GM12878 (cell line): ENCODE results near the gene ZIC2. TPM values are rescaled to one million over a fixed set of nuclear protein-coding genes. Genes with fewer than 3 reads are reported as not detected.

Experiments used
- ATAC-seq: fragments of 200-7000 bp; cut with Tn5 transposase; 3 replicates; pipeline ENCODE4 v1.9.1; 2020; ENCODE audit warnings: mild to moderate bottlenecking, moderate library complexity
- BruUV-seq: library from RNA; stranded (reverse); fragments of 400-500 nt; replicated peaks from 2 replicates; lab custom pipeline; 2021; lab: Mats Ljungman, UMichigan
- CTCF ChIA-PET: fragments of 300-600 bp; sonication (Branson Sonifier 250); formaldehyde crosslinking; extraction: SDS; loops from one replicate; lab custom pipeline; 2021; ENCODE audit warnings: inconsistent platforms; lab: Yijun Ruan, JAX
- POLR2A ChIA-PET: fragments of 350-600 bp; formaldehyde crosslinking; extraction: SDS; loops from one replicate; lab custom pipeline; 2021; ENCODE audit warnings: inconsistent platforms; lab: Charles Lee
- RAD21 ChIA-PET: fragments of 300-600 bp; sonication (Branson Sonifier 250); formaldehyde crosslinking; loops from one replicate; lab custom pipeline; 2023; ENCODE audit warnings: antibody characterized with exemption; ENCODE audit not compliant: unreplicated experiment; lab: Charles Lee
- SMC1A ChIA-PET: fragments of 300-600 bp; sonication (Branson Sonifier 250); formaldehyde crosslinking; loops from one replicate; lab custom pipeline; 2023; ENCODE audit not compliant: unreplicated experiment, uncharacterized antibody; lab: Charles Lee
- DNase-seq: peaks from one replicate; pipeline ENCODE4 v3.0.0-alpha.2; 2011; ENCODE audit warnings: low read depth, low spot score
- FAIRE-seq: peaks from 3 replicates; lab custom pipeline; 2011; peaks lifted over from hg19 to GRCh38; lab: Jason Lieb, UNC
- H2AFZ ChIP-seq: 2 replicates; pipeline ENCODE4 v1.6.0; 2011; ENCODE audit warnings: low read depth, low read length, control low read depth; ENCODE audit not compliant: control insufficient read depth
- H3K27ac ChIP-seq: 2 replicates; pipeline ENCODE4 v1.5.1; 2011; ENCODE audit warnings: control low read depth; ENCODE audit not compliant: control insufficient read depth, insufficient read depth
- H3K27me3 ChIP-seq, 2 experiments: replicated peaks in 1 of 2; 2 replicates each; pipeline versions ENCODE4 v1.6.0 to v1.6.1; 2011; ENCODE audit warnings: low read length in 1 of 2; ENCODE audit not compliant: control insufficient read depth in 2 of 2, insufficient read depth in 2 of 2
- H3K36me3 ChIP-seq, 2 experiments: 2 replicates each; pipeline ENCODE4 v1.5.1; 2011; ENCODE audit warnings: low read length in 1 of 2; ENCODE audit not compliant: control insufficient read depth in 2 of 2, insufficient read depth in 2 of 2
- H3K4me1 ChIP-seq: 2 replicates; pipeline ENCODE4 v1.6.1; 2011; ENCODE audit warnings: mild to moderate bottlenecking, low read length, moderate library complexity, mixed read lengths; ENCODE audit not compliant: control insufficient read depth, insufficient read depth
- H3K4me2 ChIP-seq: 2 replicates; pipeline ENCODE4 v1.6.0; 2011; ENCODE audit warnings: control low read depth; ENCODE audit not compliant: control insufficient read depth, insufficient read depth
- H3K4me3 ChIP-seq: fragments of 200-600 bp; sonication (generic); 2 replicates; pipeline ENCODE4 v1.5.1; 2016
- H3K79me2 ChIP-seq: 2 replicates; pipeline ENCODE4 v1.6.0; 2011; ENCODE audit warnings: low read length; ENCODE audit not compliant: control insufficient read depth, insufficient read depth
- H3K9ac ChIP-seq: 2 replicates; pipeline ENCODE4 v1.8.0; 2011; ENCODE audit warnings: low read length, control low read depth, mixed read lengths; ENCODE audit not compliant: control insufficient read depth, insufficient read depth
- H3K9me3 ChIP-seq: replicated peaks from 3 replicates; pipeline ENCODE4 v1.5.1; 2011; ENCODE audit warnings: mild to moderate bottlenecking, low read length; ENCODE audit not compliant: control insufficient read depth, insufficient read depth
- H4K20me1 ChIP-seq: 2 replicates; pipeline ENCODE4 v1.6.0; 2011; ENCODE audit not compliant: control insufficient read depth, insufficient read depth
- ATF7 ChIP-seq: fragments of 450-650 bp; IDR thresholded peaks from 2 replicates; pipeline ENCODE4 v1.6.1; 2016; ENCODE audit warnings: low read depth, mild to moderate bottlenecking
- E2F8 ChIP-seq: fragments of 450-650 bp; IDR thresholded peaks from 2 replicates; pipeline ENCODE4 v1.6.1; 2018; ENCODE audit warnings: mild to moderate bottlenecking, low read depth, moderate library complexity; ENCODE audit not compliant: partially characterized antibody
- EED ChIP-seq: sonication (generic); IDR thresholded peaks from 2 replicates; pipeline ENCODE4 v1.6.1; 2016; ENCODE audit warnings: antibody characterized with exemption, low read depth
- FOS ChIP-seq: IDR thresholded peaks from 3 replicates; pipeline ENCODE4 v1.6.1; 2011; ENCODE audit warnings: borderline replicate concordance; ENCODE audit not compliant: insufficient read length; ENCODE audit errors: extremely low read depth
- HDAC6 ChIP-seq: fragments of 200-600 bp; sonication (generic); IDR thresholded peaks from one replicate; pipeline ENCODE4 v1.8.0; 2017; ENCODE audit warnings: antibody characterized with exemption; ENCODE audit not compliant: unreplicated experiment
- MTA2 ChIP-seq: fragments of 450-650 bp; IDR thresholded peaks from 2 replicates; pipeline ENCODE4 v1.6.1; 2016; ENCODE audit warnings: low read depth, mild to moderate bottlenecking, moderate library complexity
- NFXL1 ChIP-seq: fragments of 450-650 bp; IDR thresholded peaks from 2 replicates; pipeline ENCODE4 v1.6.1; 2017; ENCODE audit warnings: antibody characterized with exemption, mild to moderate bottlenecking, borderline replicate concordance
- POU2F2 ChIP-seq: IDR thresholded peaks from 3 replicates; pipeline ENCODE4 v1.6.1; 2011; ENCODE audit warnings: low read depth, mild to moderate bottlenecking, low read length, borderline replicate concordance
- RAD21 ChIP-seq: IDR thresholded peaks from 2 replicates; pipeline ENCODE4 v1.6.1; 2011; ENCODE audit warnings: mild to moderate bottlenecking, low read depth, low read length, moderate library complexity; ENCODE audit not compliant: insufficient read depth
- SMC3 ChIP-seq: IDR thresholded peaks from 2 replicates; pipeline ENCODE4 v1.6.1; 2011; ENCODE audit warnings: low read length, improper control_type of control experiment, borderline replicate concordance
- STAT1 ChIP-seq: fragments of 450-650 bp; conservative IDR thresholded peaks from 2 replicates; pipeline ENCODE4 v1.6.1; 2014; ENCODE audit warnings: antibody characterized with exemption, mild to moderate bottlenecking
- YY1 ChIP-seq: IDR thresholded peaks from 2 replicates; pipeline ENCODE4 v1.6.1; 2011; ENCODE audit warnings: low read depth, mild to moderate bottlenecking, low read length
- ZNF274 ChIP-seq: IDR thresholded peaks from one replicate; pipeline ENCODE4 v1.8.0; 2011; ENCODE audit not compliant: insufficient read length, insufficient read depth
- WGBS: methylation state at CpG from one replicate; pipeline ENCODE4 v1.1.6; 2016; ENCODE audit warnings: low lambda C conversion rate; ENCODE audit not compliant: insufficient replicate concordance, insufficient coverage; ENCODE audit errors: missing lambda C conversion rate; 5-methylcytosine and 5-hydroxymethylcytosine counted together
- in situ Hi-C: fragments of 300-500 bp; cut with MboI; formaldehyde crosslinking; loops from 9 replicates; pipeline ENCODE4 v1.14.3; 2018; ENCODE audit warnings: mixed read lengths
- intact Hi-C: fragments of 100-400 bp; cut with micrococcal nuclease; formaldehyde crosslinking; loops from one replicate; pipeline ENCODE4 v1.14.2; 2022; ENCODE audit not compliant: unreplicated experiment
- polyA plus RNA-seq, 11 experiments: library from polyadenylated mRNA; depleted of rRNA in 4 of 11; unstranded in 6 of 11; stranded (reverse) in 5 of 11; fragments of >200 nt; fragmentation: Nextera tagmentation in 4 of 11; fragmentation: Illumina TruSeq in 1 of 11; extraction: Ambion mirVana in 4 of 11; extraction: Trizol in 1 of 11; gene quantifications; 1 replicate in 1 of 11; 2 replicates in 10 of 11; pipeline versions ENCODE4 v1.2.1 to v1.2.3, GENCODE V29; 2011 to 2016; ENCODE audit warnings: inconsistent platforms in 2 of 11, missing spikeins in 2 of 11, low read depth in 1 of 11
- total RNA-seq, 4 experiments: library from RNA; depleted of rRNA in 3 of 4; stranded (reverse); fragments of >200 nt in 3 of 4; fragmentation: Illumina TruSeq in 1 of 4; extraction: Trizol in 1 of 4; gene quantifications; 2 replicates each; pipeline versions ENCODE4 v1.2.1 to v1.2.3, GENCODE V29; 2013 to 2021

ZIC2 gene
- total and polyA plus RNA-seq, 10 of the 15 experiments (the other 5 are each of a cell fraction or from before 2014, with no cell fraction given) = 0.05 TPM; not detected in 8

DNA sequence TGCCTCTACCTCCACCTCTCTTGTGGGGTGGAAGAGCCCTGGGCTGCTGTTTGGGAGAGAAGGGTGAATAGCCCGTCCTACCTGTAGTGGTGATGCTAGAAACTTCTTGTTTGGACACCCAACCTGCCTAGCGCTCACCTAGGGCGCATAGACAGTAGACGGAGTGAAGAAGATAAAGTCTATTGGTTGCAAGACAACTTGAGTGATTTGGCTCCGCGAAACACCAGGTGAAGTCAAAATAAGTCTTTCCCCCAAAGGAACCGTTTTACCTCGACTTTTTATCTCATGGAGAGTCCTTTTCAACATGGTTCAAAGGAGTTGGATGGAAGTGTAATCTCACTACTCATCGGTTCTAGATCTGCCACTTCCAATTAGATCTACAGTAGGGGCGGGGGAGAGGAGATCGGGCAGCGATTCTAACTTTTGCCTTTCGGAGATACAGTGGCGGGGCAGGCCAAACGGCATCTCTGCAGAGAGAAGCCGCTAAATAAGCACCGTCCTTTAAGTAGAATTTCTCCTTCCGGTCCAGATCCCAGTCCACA lies 9.3 kb upstream of the ZIC2 start:
- in situ Hi-C loops (no loop called here), intact Hi-C loops (no loop called here)
- WGBS = 68% methylated on average over 18 of the region's 18 CpGs
- Histone ChIP-seq H3K9me3 (peaks cover 5% of the 10 kb centered on the region; the same call in 1 of the 3 replicates), H3K4me1 (no peaks in the 10 kb centered on the region), H3K4me3 (no peak overlapping the region), H4K20me1 (no peaks in the 10 kb centered on the region), H2AFZ (no peak overlapping the region), H3K27me3 (peaks cover 11 to 28% of the 10 kb centered on the region in 2 experiments), H3K4me2 (no peak overlapping the region), H3K27ac (no peak overlapping the region), H3K9ac (no peak overlapping the region), H3K36me3 (no peaks in the 10 kb centered on the region), H3K79me2 (no peaks in the 10 kb centered on the region)
- ChIA-PET POLR2A (no interaction called here), RAD21 (no interaction called here), SMC1A (no interaction called here), CTCF (no interaction called here)
- FAIRE-seq (no peak), ATAC-seq (no peak), DNase-seq (no peak)
- BruUV-seq = no TSS peak
- TF ChIP-seq RAD21 = no peak
- no peak for TF ChIP-seq POU2F2
- TF ChIP-seq FOS = no peak
- TF ChIP-seq NFXL1 = no peak
- no peak for TF ChIP-seq MTA2
- no peak for TF ChIP-seq HDAC6
- no peak for TF ChIP-seq EED
- no peak for TF ChIP-seq ATF7
- TF ChIP-seq STAT1 = no peak
- no peak for TF ChIP-seq E2F8
- no peak for TF ChIP-seq ZNF274
- no peak for TF ChIP-seq SMC3
- TF ChIP-seq YY1 = no peak
